ENCODE results near the gene PPP1R14C.

DNA sequence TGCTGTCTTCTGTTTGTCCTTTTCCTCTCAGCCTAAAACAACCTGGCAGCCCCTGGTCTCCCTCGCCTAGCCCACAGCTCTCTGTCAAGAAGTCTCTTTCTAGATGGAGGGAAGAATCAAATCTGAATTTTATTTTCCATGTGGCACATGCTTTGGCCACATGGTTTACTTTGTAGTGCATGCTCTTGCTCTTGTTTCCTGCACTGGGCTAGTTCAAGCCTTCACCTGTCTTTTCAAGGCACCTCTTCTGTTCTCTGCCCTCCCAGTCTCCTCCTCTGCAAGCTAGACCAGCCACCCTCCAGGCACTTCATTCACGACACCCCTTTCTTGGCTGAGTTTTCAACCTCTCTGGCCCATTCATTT lies 7.6 kb downstream of the PPP1R14C start:
- TF ChIP-seq, protein P1, sequence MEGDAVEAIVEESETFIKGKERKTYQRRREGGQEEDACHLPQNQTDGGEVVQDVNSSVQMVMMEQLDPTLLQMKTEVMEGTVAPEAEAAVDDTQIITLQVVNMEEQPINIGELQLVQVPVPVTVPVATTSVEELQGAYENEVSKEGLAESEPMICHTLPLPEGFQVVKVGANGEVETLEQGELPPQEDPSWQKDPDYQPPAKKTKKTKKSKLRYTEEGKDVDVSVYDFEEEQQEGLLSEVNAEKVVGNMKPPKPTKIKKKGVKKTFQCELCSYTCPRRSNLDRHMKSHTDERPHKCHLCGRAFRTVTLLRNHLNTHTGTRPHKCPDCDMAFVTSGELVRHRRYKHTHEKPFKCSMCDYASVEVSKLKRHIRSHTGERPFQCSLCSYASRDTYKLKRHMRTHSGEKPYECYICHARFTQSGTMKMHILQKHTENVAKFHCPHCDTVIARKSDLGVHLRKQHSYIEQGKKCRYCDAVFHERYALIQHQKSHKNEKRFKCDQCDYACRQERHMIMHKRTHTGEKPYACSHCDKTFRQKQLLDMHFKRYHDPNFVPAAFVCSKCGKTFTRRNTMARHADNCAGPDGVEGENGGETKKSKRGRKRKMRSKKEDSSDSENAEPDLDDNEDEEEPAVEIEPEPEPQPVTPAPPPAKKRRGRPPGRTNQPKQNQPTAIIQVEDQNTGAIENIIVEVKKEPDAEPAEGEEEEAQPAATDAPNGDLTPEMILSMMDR (optimal IDR thresholded peaks at IDR 0.05 in 1 of 3, IDR thresholded peaks at IDR 0.05 in 1 of 3, conservative IDR thresholded peaks at IDR 0.05 in 1 of 3; ENCODE audit: extremely low read depth in 1 of 3, insufficient read depth in 2 of 3, low read length in 3 of 3), result no peak
- no peak for TF ChIP-seq EZH2 (IDR thresholded peaks at IDR 0.05; ENCODE audit: low read length)

Measured in keratinocyte (primary cell).